PC-9 (cell line): Measurements from ENCODE around the gene PPP1R3E. TPM values are rescaled to one million over a fixed set of nuclear protein-coding genes. Genes with fewer than 3 reads are reported as not detected.
A peak's percentile ranks its signal among the peaks of the same experiment; 100 is the strongest.
"Not testable (repeated sequence)": the region's sequence is repeated elsewhere in the genome, so short reads cannot be mapped to it uniquely, and the experiment has no call there.

ENCODE experiments used
- BruUV-seq: library from RNA; stranded (reverse); fragments of 400-500 nt; replicated peaks from 2 replicates; lab custom pipeline; 2021; lab: Mats Ljungman, UMichigan
- CTCF ChIA-PET: fragments of 300-600 bp; sonication (Branson Sonifier 250); formaldehyde crosslinking; loops from one replicate; lab custom pipeline; 2022; ENCODE audit warnings: antibody characterized with exemption; lab: Charles Lee
- POLR2A ChIA-PET: fragments of 300-600 bp; sonication (Branson Sonifier 250); formaldehyde crosslinking; loops from one replicate; lab custom pipeline; 2022; ENCODE audit warnings: antibody characterized with exemption; ENCODE audit not compliant: unreplicated experiment; lab: Charles Lee
- DNase-seq, 2 experiments: peaks; one replicate each; pipeline versions ENCODE4 v3.0.0 to v3.0.0-alpha.2; 2015 to 2022; ENCODE audit warnings: mixed read lengths in 1 of 2
- H2AFZ ChIP-seq: fragments of 200-600 bp; sonication (generic); 2 replicates; pipeline ENCODE4 v1.8.1; 2017; ENCODE audit warnings: antibody characterized with exemption
- H3F3A ChIP-seq: fragments of 200-600 bp; sonication (generic); 2 replicates; pipeline ENCODE4 v1.8.1; 2017; ENCODE audit warnings: antibody characterized with exemption, mild to moderate bottlenecking, low read depth; ENCODE audit not compliant: insufficient read depth
- H3K27ac ChIP-seq: fragments of 200-600 bp; sonication (generic); 2 replicates; pipeline ENCODE4 v1.6.1; 2016; ENCODE audit warnings: mixed run types
- H3K27me3 ChIP-seq: fragments of 200-600 bp; sonication (generic); 2 replicates; pipeline ENCODE4 v1.6.1; 2016; ENCODE audit warnings: low read depth, mixed run types; ENCODE audit not compliant: insufficient read depth
- H3K36me3 ChIP-seq: fragments of 200-600 bp; sonication (generic); 2 replicates; pipeline ENCODE4 v1.6.1; 2016; ENCODE audit warnings: low read depth, mixed run types
- H3K4me1 ChIP-seq: fragments of 200-600 bp; sonication (generic); replicated peaks from 2 replicates; pipeline ENCODE4 v1.6.1; 2016; ENCODE audit warnings: mixed run types; ENCODE audit not compliant: insufficient read depth
- H3K4me2 ChIP-seq: fragments of 200-600 bp; sonication (generic); 2 replicates; pipeline ENCODE4 v1.6.1; 2017; ENCODE audit warnings: mixed run types
- H3K4me3 ChIP-seq: fragments of 200-600 bp; sonication (generic); 2 replicates; pipeline ENCODE4 v1.6.1; 2016; ENCODE audit warnings: mixed run types
- H3K79me2 ChIP-seq: fragments of 200-600 bp; sonication (generic); 2 replicates; pipeline ENCODE4 v1.6.1; 2017; ENCODE audit warnings: low read depth, mixed run types
- H3K9me2 ChIP-seq: fragments of 200-600 bp; sonication (generic); 2 replicates; pipeline ENCODE4 v1.8.1; 2017; ENCODE audit warnings: mild to moderate bottlenecking; ENCODE audit not compliant: insufficient read depth
- H3K9me3 ChIP-seq: fragments of 200-600 bp; sonication (generic); 2 replicates; pipeline ENCODE4 v1.8.1; 2016; ENCODE audit warnings: low read depth; ENCODE audit not compliant: insufficient read depth
- H4K20me1 ChIP-seq: fragments of 200-600 bp; sonication (generic); 2 replicates; pipeline ENCODE4 v1.8.1; 2017; ENCODE audit not compliant: insufficient read depth
- CTCF ChIP-seq: fragments of 200-600 bp; sonication (generic); conservative IDR thresholded peaks from 2 replicates; pipeline ENCODE4 v1.6.1; 2017; ENCODE audit warnings: mixed run types, antibody characterized with exemption, mild to moderate bottlenecking, moderate library complexity
- EZH2 ChIP-seq: fragments of 200-600 bp; sonication (generic); IDR thresholded peaks from 2 replicates; pipeline ENCODE4 v1.8.0; 2017; ENCODE audit warnings: antibody characterized with exemption, low read depth
- intact Hi-C: fragments of 100-400 bp; cut with micrococcal nuclease; formaldehyde crosslinking; loops from one replicate; pipeline ENCODE4 v1.10.0; 2022; ENCODE audit not compliant: unreplicated experiment
- total RNA-seq: library from RNA; stranded (reverse); gene quantifications from 2 replicates; pipeline ENCODE4 v1.2.3, GENCODE V29; 2021

Gene PPP1R3E
- total RNA-seq, 1 experiment from 2014 or later, result 9.5 TPM

GRCh38 chr14:23285530-23286019, 17.1 kb downstream of the PPP1R3E start:
- no peaks in the 10 kb centered on the region for H3K9me2 ChIP-seq
- BruUV-seq, result TSS peak; percentile 63
- peaks cover 19% of the 10 kb centered on the region for H3K79me2 ChIP-seq
- intact Hi-C loops, result no loop called here
- POLR2A ChIA-PET, result no interaction called here
- no peaks in the 10 kb centered on the region for H3K36me3 ChIP-seq
- H3K27me3 ChIP-seq, result no peaks in the 10 kb centered on the region
- H3K4me3 ChIP-seq, result peak overlapping the region; percentile 94
- peak overlapping the region; percentile 82 for H3K4me2 ChIP-seq
- peaks cover 9% of the 10 kb centered on the region; the same call in 1 of the 2 replicates for H3F3A ChIP-seq
- peak overlapping the region; percentile 87 for H2AFZ ChIP-seq
- DNase-seq, result no peak
- CTCF ChIA-PET, result no interaction called here
- H3K4me1 ChIP-seq, result peaks cover 10% of the 10 kb centered on the region
- no peaks in the 10 kb centered on the region for H4K20me1 ChIP-seq
- TF ChIP-seq EZH2 (no peak), CTCF (no peak)
- H3K27ac ChIP-seq, result peak overlapping the region; percentile 50
- H3K9me3 ChIP-seq, result no peaks in the 10 kb centered on the region

- TF ChIP-seq EZH2 (no peak), CTCF (no peak)
- no peaks in the 10 kb centered on the region for H3K27me3 ChIP-seq
- no peak for DNase-seq
- H3F3A ChIP-seq, result peaks cover 9% of the 10 kb centered on the region; the same call in 1 of the 2 replicates
- no peaks in the 10 kb centered on the region for H3K36me3 ChIP-seq
- peaks cover 19% of the 10 kb centered on the region for H3K79me2 ChIP-seq
- H4K20me1 ChIP-seq, result no peaks in the 10 kb centered on the region
- CTCF ChIA-PET, result no interaction called here
- peak overlapping the region; percentile 87 for H2AFZ ChIP-seq
- peak overlapping the region; percentile 50; the same call in 1 of the 2 replicates for H3K27ac ChIP-seq
- POLR2A ChIA-PET, result no interaction called here
- H3K9me3 ChIP-seq, result no peaks in the 10 kb centered on the region
- BruUV-seq, result no TSS peak
- peaks cover 10% of the 10 kb centered on the region for H3K4me1 ChIP-seq
- no peaks in the 10 kb centered on the region for H3K9me2 ChIP-seq
- intact Hi-C loops, result no loop called here
- peak overlapping the region; percentile 82 for H3K4me2 ChIP-seq
- H3K4me3 ChIP-seq, result peak overlapping the region; percentile 94
These were observed 17.8 kb downstream of the PPP1R3E start for GRCh38 chr14:23284654-23285529.

- POLR2A ChIA-PET, result no interaction called here
These were observed 21.4 kb downstream of the PPP1R3E start for GRCh38 chr14:23281247-23281646.

GRCh38 chr14:23277928-23278327, 24.7 kb downstream of the PPP1R3E start:
- H3K36me3 ChIP-seq, H3K9me2 ChIP-seq, H3K9me3 ChIP-seq, H3K27me3 ChIP-seq, intact Hi-C loops, CTCF ChIA-PET, BruUV-seq, H2AFZ ChIP-seq, H4K20me1 ChIP-seq, H3K4me3 ChIP-seq, DNase-seq, H3K4me1 ChIP-seq, H3K79me2 ChIP-seq, H3K27ac ChIP-seq, H3F3A ChIP-seq, H3K4me2 ChIP-seq: not testable (repeated sequence)
- POLR2A ChIA-PET, result interaction anchor here (0.5 kb wide), 1 partner anchor 28 kb away, joined by 3 read pairs; no protein-coding TSS in a partner anchor

More at GRCh38 chr14:23281247-23281646, 21.4 kb downstream of the PPP1R3E start:
- 0 out of 2 replicates have a peak, but pooled peaks cover 5% of the 10 kb centered on the region for H3K4me1 ChIP-seq
- intact Hi-C loops, result no loop called here
- CTCF ChIA-PET, result interaction anchor here (0.7 kb wide), 1 partner anchor 174 kb away, joined by 3 read pairs; no protein-coding TSS in a partner anchor
- no peaks in the 10 kb centered on the region for H4K20me1 ChIP-seq
- no peaks in the 10 kb centered on the region for H3K9me3 ChIP-seq
- peaks cover 19% of the 10 kb centered on the region for H3K79me2 ChIP-seq
- H3K27ac ChIP-seq, result no peak overlapping the region
- DNase-seq, result no peak
- no peaks in the 10 kb centered on the region for H3F3A ChIP-seq
- H3K4me3 ChIP-seq, result no peak overlapping the region
- no peak overlapping the region for H3K4me2 ChIP-seq
- H3K36me3 ChIP-seq, result no peaks in the 10 kb centered on the region
- BruUV-seq, result no TSS peak
- no peak overlapping the region for H2AFZ ChIP-seq
- H3K9me2 ChIP-seq, result no peaks in the 10 kb centered on the region
- TF ChIP-seq CTCF (no peak), EZH2 (no peak)
- no peaks in the 10 kb centered on the region for H3K27me3 ChIP-seq
